Uterus (tissue), 4 donors: ENCODE results near the gene TGFBI. TPM values are rescaled to one million over a fixed set of nuclear protein-coding genes. Genes with fewer than 3 reads are reported as not detected.

Source experiments
- DNase-seq, 2 donors: peaks; one replicate each; pipeline ENCODE4 v3.0.0-alpha.2; 2019 to 2020
- H3K27ac ChIP-seq, 2 donors: fragments of 200-600 bp; sonication (generic); 1 replicate in 1 of 2; 2 replicates in 1 of 2; pipeline ENCODE4 v1.5.1; 2016 to 2018
- H3K27me3 ChIP-seq, 2 donors: fragments of 200-600 bp; sonication (generic); one replicate each; pipeline ENCODE4 v1.5.1; 2018 to 2019; ENCODE audit warnings: control low read depth in 1 of 2
- H3K36me3 ChIP-seq, 2 donors: fragments of 200-600 bp; sonication (generic); one replicate each; pipeline ENCODE4 v1.5.1; 2019; ENCODE audit warnings: control low read depth in 1 of 2
- H3K4me1 ChIP-seq, 2 donors: fragments of 200-600 bp; sonication (generic); one replicate each; pipeline ENCODE4 v1.5.1; 2018 to 2019; ENCODE audit warnings: control low read depth in 1 of 2
- H3K4me3 ChIP-seq, 2 donors: fragments of 200-600 bp; sonication (generic); 1 replicate in 1 of 2; 2 replicates in 1 of 2; pipeline ENCODE4 v1.5.1; 2018 to 2019; ENCODE audit warnings: mild to moderate bottlenecking in 1 of 2
- H3K9me3 ChIP-seq, 2 donors: fragments of 200-600 bp; sonication (generic); one replicate each; pipeline ENCODE4 v1.5.1; 2019; ENCODE audit warnings: control low read depth in 1 of 2
- CTCF ChIP-seq, 4 experiments: fragments of 200-600 bp in 2 of 4; fragments of 450-650 bp in 2 of 4; sonication (generic) in 2 of 4; IDR thresholded peaks; one replicate each; pipeline ENCODE4 v1.5.1; 2016 to 2019; ENCODE audit warnings: antibody characterized with exemption in 4 of 4, mild to moderate bottlenecking in 2 of 4, moderate library complexity in 1 of 4
- POLR2A ChIP-seq, 2 donors: fragments of 450-650 bp; IDR thresholded peaks; one replicate each; pipeline ENCODE4 v1.6.1; 2016; ENCODE audit warnings: antibody characterized with exemption in 2 of 2, mild to moderate bottlenecking in 1 of 2, moderate library complexity in 1 of 2
- intact Hi-C: fragments of 100-400 bp; cut with DNase I; formaldehyde crosslinking; loops from one replicate; pipeline ENCODE4 v1.15.1; 2023; ENCODE audit warnings: low total_unique reads
- total RNA-seq, 4 donors: library from RNA; depleted of rRNA in 3 of 4; stranded (reverse); fragments of >200 nt in 3 of 4; gene quantifications; one replicate each; pipeline versions ENCODE4 v1.1.0 to v1.2.4, GENCODE V29; 2014 to 2023
- donor health status: DM: yes; HTN: yes; CAD: no.

The TGFBI gene
- total RNA-seq, 4 donors from 2014 or later: 27.9 to 293 (median 38.7) TPM

GRCh38 chr5:136001466-136001981 lies 27.3 kb upstream of the TGFBI start:
- Histone ChIP-seq H3K4me1 (no peaks in the 10 kb centered on the region), H3K9me3 (no peaks in the 10 kb centered on the region), H3K4me3 (no peak overlapping the region), H3K36me3 (no peaks in the 10 kb centered on the region), H3K27ac (no peak overlapping the region), H3K27me3 (no peaks in the 10 kb centered on the region)
- intact Hi-C loops: no loop called here
- DNase-seq: no peak
- TF ChIP-seq POLR2A (IDR thresholded peaks at IDR 0.05) (no peak), CTCF (IDR thresholded peaks at IDR 0.05) (no peak)

GRCh38 chr5:136004436-136004835 lies 24.4 kb upstream of the TGFBI start:
- H3K27ac ChIP-seq: no peak overlapping the region
- H3K36me3 ChIP-seq: no peaks in the 10 kb centered on the region
- intact Hi-C loops: no loop called here
- H3K9me3 ChIP-seq: no peaks in the 10 kb centered on the region
- no peak for TF ChIP-seq CTCF (IDR thresholded peaks at IDR 0.05)
- no peak for TF ChIP-seq POLR2A (IDR thresholded peaks at IDR 0.05)
- no peaks in the 10 kb centered on the region for H3K27me3 ChIP-seq
- H3K4me3 ChIP-seq: no peak overlapping the region
- no peaks in the 10 kb centered on the region for H3K4me1 ChIP-seq
- no peak for DNase-seq

GRCh38 chr5:136005476-136005875 lies 23.3 kb upstream of the TGFBI start:
- Histone ChIP-seq H3K4me1 (no peaks in the 10 kb centered on the region), H3K27ac (no peak overlapping the region), H3K27me3 (no peaks in the 10 kb centered on the region), H3K9me3 (no peaks in the 10 kb centered on the region), H3K4me3 (no peak overlapping the region), H3K36me3 (no peaks in the 10 kb centered on the region)
- intact Hi-C loops: no loop called here
- DNase-seq: no peak
- TF ChIP-seq POLR2A (IDR thresholded peaks at IDR 0.05) (no peak), CTCF (IDR thresholded peaks at IDR 0.05) (no peak)

- no peak for DNase-seq
- H3K36me3 ChIP-seq: no peaks in the 10 kb centered on the region
- TF ChIP-seq POLR2A (IDR thresholded peaks at IDR 0.05) (no peak), CTCF (IDR thresholded peaks at IDR 0.05) (no peak)
- no peaks in the 10 kb centered on the region for H3K9me3 ChIP-seq
- H3K27ac ChIP-seq: no peak overlapping the region
- intact Hi-C loops: no loop called here
- peaks cover 0 to 6% of the 10 kb centered on the region in 2 donors for H3K4me1 ChIP-seq
- H3K4me3 ChIP-seq: no peak overlapping the region
- H3K27me3 ChIP-seq: no peaks in the 10 kb centered on the region
These were observed 22.6 kb upstream of the TGFBI start for GRCh38 chr5:136006164-136006563.

- intact Hi-C loops: no loop called here
- Histone ChIP-seq H3K36me3 (no peaks in the 10 kb centered on the region), H3K4me3 (no peak overlapping the region), H3K27ac (no peak overlapping the region), H3K4me1 (peaks cover 0 to 10% of the 10 kb centered on the region in 2 donors), H3K9me3 (no peaks in the 10 kb centered on the region), H3K27me3 (no peaks in the 10 kb centered on the region)
- TF ChIP-seq CTCF (IDR thresholded peaks at IDR 0.05) (no peak), POLR2A (IDR thresholded peaks at IDR 0.05) (no peak)
- no peak for DNase-seq
These were observed 22.0 kb upstream of the TGFBI start for GRCh38 chr5:136006761-136007251.
